Calu3 (cell line): ENCODE measurements around the gene FBXO41. TPM values are rescaled to one million over a fixed set of nuclear protein-coding genes. Genes with fewer than 3 reads are reported as not detected.

Experiments used
- BruUV-seq: library from RNA; stranded (reverse); fragments of 400-500 nt; replicated peaks from 2 replicates; lab custom pipeline; 2021; lab: Mats Ljungman, UMichigan
- CTCF ChIA-PET: fragments of 300-600 bp; sonication (Branson Sonifier 250); formaldehyde crosslinking; loops from one replicate; lab custom pipeline; 2022; ENCODE audit warnings: antibody characterized with exemption; lab: Charles Lee
- DNase-seq: peaks from one replicate; pipeline ENCODE4 v3.0.0; 2022
- H3K27ac Mint-ChIP-seq: one replicate; pipeline ENCODE4 v1.8.0; 2022; ENCODE audit warnings: mixed read lengths; ENCODE audit not compliant: unreplicated experiment
- H3K27me3 Mint-ChIP-seq: one replicate; pipeline ENCODE4 v1.8.0; 2022; ENCODE audit warnings: mixed read lengths; ENCODE audit not compliant: unreplicated experiment
- H3K36me3 Mint-ChIP-seq: one replicate; pipeline ENCODE4 v1.8.0; 2022; ENCODE audit warnings: mild to moderate bottlenecking, moderate library complexity, mixed read lengths; ENCODE audit not compliant: insufficient read depth, unreplicated experiment
- H3K4me1 Mint-ChIP-seq: one replicate; pipeline ENCODE4 v1.8.0; 2022; ENCODE audit warnings: mild to moderate bottlenecking, low read depth, mixed read lengths; ENCODE audit not compliant: unreplicated experiment
- H3K4me3 Mint-ChIP-seq: one replicate; pipeline ENCODE4 v1.8.0; 2022; ENCODE audit warnings: mild to moderate bottlenecking, low read depth, moderate library complexity, mixed read lengths; ENCODE audit not compliant: unreplicated experiment
- H3K9me3 Mint-ChIP-seq: one replicate; pipeline ENCODE4 v1.8.0; 2022; ENCODE audit warnings: low read depth, mixed read lengths; ENCODE audit not compliant: unreplicated experiment
- intact Hi-C: fragments of 100-400 bp; cut with micrococcal nuclease; formaldehyde crosslinking; loops from one replicate; pipeline ENCODE4 v1.10.0; 2022; ENCODE audit not compliant: unreplicated experiment
- total RNA-seq: library from RNA; stranded (reverse); gene quantifications from 2 replicates; pipeline ENCODE4 v1.2.3, GENCODE V29; 2022
- TF ChIP-seq, protein P1 (sequence below): fragments of 200-600 bp; IDR thresholded peaks from one replicate; pipeline ENCODE4 v1.8.0; 2022; ENCODE audit warnings: antibody characterized with exemption; ENCODE audit not compliant: unreplicated experiment

Gene FBXO41
- total RNA-seq, 1 experiment from 2014 or later: 15.0 TPM

DNA sequence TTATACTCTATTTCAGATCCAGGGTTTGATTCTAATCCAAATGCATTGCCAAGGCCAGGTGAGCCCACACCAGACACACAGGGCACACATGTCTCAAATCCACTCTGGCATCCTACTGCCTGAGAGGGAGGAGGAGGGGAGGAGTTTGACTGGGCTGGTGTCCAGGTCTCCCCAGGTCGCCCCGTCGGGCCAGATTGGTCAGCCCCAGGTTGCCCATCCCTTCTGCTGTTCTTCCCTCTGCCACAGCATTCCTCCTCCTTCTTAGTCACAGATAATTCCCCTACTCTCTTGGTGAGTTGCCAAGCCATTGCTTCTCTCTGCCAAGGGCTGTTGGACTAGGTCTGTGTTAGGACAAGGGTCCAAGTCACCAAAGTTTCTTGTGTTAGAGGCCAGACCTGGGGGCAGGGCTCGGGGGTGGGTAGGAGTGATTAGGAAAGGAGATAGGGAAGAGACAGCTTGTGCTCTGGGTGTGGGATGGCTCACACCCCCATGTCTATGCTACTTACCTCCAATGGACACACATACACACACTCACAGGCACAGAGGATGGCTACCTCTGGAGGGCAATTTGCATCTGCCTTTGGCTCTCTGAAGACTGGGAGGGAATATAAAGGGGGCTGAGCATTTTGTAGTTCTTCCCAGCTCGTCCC is 11.6 kb upstream of the FBXO41 start:
- no TSS peak for BruUV-seq
- Mint-ChIP-seq H3K36me3 (peaks cover 18% of the 10 kb centered on the region), H3K4me3 (no peak overlapping the region), H3K4me1 (peaks cover 7% of the 10 kb centered on the region), H3K27ac (no peak overlapping the region), H3K9me3 (no peaks in the 10 kb centered on the region), H3K27me3 (peaks cover 78% of the 10 kb centered on the region)
- intact Hi-C loops: no loop called here
- peak; percentile 15 for DNase-seq
- TF ChIP-seq, protein P1, sequence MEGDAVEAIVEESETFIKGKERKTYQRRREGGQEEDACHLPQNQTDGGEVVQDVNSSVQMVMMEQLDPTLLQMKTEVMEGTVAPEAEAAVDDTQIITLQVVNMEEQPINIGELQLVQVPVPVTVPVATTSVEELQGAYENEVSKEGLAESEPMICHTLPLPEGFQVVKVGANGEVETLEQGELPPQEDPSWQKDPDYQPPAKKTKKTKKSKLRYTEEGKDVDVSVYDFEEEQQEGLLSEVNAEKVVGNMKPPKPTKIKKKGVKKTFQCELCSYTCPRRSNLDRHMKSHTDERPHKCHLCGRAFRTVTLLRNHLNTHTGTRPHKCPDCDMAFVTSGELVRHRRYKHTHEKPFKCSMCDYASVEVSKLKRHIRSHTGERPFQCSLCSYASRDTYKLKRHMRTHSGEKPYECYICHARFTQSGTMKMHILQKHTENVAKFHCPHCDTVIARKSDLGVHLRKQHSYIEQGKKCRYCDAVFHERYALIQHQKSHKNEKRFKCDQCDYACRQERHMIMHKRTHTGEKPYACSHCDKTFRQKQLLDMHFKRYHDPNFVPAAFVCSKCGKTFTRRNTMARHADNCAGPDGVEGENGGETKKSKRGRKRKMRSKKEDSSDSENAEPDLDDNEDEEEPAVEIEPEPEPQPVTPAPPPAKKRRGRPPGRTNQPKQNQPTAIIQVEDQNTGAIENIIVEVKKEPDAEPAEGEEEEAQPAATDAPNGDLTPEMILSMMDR: no peak
- CTCF ChIA-PET: no interaction called here

DNA sequence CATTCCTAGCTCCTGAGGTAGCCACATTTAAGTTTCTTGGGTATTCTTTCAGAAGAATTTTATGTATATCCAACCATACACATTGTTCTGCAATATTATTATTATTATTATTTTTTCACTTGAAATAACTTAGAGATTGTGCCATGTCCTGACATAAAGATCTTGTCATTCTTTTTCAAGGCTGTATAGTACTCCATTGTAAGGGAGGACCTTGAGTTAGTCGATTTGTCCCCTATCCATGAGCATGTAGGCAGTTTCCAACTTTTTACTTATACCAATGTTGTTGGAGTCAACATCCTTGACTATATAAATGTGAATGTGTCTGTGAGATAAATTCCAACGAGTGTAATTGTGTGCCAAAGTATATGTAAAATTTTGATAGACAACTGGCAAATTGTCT is 10.0 kb upstream of the FBXO41 start:
- H3K27me3 Mint-ChIP-seq: peaks cover 78% of the 10 kb centered on the region
- peak overlapping the region; percentile 74 for H3K4me3 Mint-ChIP-seq
- no TSS peak for BruUV-seq
- CTCF ChIA-PET: interaction anchor here (1.5 kb wide), 1 partner anchor 66 kb away, joined by 4 read pairs; no protein-coding TSS in a partner anchor
- peaks cover 18% of the 10 kb centered on the region for H3K36me3 Mint-ChIP-seq
- TF ChIP-seq, protein P1: no peak
- H3K27ac Mint-ChIP-seq: no peak overlapping the region
- DNase-seq: no peak
- intact Hi-C loops: no loop called here
- H3K4me1 Mint-ChIP-seq: peaks cover 8% of the 10 kb centered on the region
- H3K9me3 Mint-ChIP-seq: no peaks in the 10 kb centered on the region

DNA sequence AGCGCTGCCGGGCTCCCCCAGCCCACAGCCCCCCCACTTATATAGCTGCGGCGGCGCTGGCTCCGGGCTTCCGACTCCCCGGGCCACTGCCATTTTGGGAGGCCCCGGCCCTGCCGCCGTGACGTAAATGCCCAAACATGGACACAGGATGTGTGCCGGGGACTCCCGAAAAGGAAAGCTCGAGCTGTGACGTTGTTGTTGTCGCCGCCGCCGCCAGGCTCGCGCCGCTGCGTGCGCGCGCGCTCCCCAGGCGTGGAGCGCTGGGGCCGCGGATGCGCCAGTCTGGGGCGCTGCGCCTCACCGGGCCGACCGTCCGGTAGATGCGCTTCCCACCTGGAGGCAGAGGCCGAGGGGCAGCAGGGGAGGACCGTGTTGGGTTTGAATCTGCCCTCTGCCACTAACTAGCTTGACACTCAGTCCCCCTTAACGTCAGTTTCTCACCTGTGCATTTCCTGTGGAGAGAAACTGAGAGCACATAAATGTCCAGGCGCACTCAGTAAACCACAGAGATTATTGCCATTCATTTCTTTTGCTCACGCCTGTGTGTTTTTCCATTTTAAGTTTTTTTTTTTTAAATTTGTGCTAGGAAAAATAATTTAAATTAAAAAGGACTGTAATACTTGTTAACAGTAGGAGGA is 9.4 kb upstream of the FBXO41 start, which contains the start of gene EGR4:
TSS of gene EGR4 (minus strand) at position 15 of the 638 bp plus-strand sequence. CDS start 231 bp downstream, outside the sequence.
- Mint-ChIP-seq H3K36me3 (peaks cover 18% of the 10 kb centered on the region), H3K27me3 (peaks cover 84% of the 10 kb centered on the region), H3K4me1 (peaks cover 8% of the 10 kb centered on the region), H3K9me3 (no peaks in the 10 kb centered on the region), H3K4me3 (peak within 1 kb of the TSS; percentile 74), H3K27ac (peak within 1 kb of the TSS; percentile 64)
- intact Hi-C loops: no loop called here
- CTCF ChIA-PET: interaction anchor here (0.6 to 1.5 kb wide), 3 partner anchors 9 to 106 kb away, joined by 3 to 4 read pairs (median 4); partner anchors contain the start of gene FBXO41
- peak; percentile 91 for DNase-seq
- TSS peak; percentile 93 for BruUV-seq
- TF ChIP-seq, protein P1: no peak

DNA sequence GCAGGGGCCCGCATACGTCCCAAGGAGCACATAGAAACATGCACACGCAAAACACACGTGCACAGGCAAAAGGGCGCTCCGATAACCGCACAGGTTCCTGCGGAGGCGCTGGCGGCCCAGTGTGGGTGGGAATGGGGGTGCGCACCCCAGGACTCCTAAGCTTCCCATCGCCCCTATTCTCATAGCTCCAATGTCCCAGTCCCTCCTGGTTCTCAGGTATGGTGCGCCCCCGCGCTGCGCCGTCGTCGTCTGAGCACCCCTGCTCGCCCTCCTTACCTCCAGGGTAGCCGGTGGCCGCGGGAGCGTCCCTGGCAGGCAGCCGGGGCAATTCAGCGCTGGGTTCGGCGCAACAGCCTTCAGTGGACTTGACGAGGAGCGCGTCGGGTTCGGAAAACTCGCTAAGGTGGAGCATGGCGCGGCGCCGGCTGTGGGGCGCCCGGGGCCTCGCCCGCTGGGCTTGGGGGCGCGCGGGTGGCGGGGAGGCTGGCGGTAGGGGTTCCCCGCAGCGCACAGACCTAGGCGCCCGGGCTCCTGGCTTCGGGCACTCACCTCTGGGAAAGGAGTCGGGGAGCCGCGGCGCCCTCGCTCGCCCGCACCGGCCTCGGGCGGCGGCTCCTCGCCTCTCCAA is 8.7 kb upstream of the FBXO41 start:
- intact Hi-C loops: no loop called here
- Mint-ChIP-seq H3K27me3 (peaks cover 89% of the 10 kb centered on the region), H3K27ac (peak overlapping the region; percentile 64), H3K9me3 (no peaks in the 10 kb centered on the region), H3K4me1 (peaks cover 8% of the 10 kb centered on the region), H3K4me3 (peak overlapping the region; percentile 74), H3K36me3 (peaks cover 18% of the 10 kb centered on the region)
- TF ChIP-seq, protein P1: no peak
- no TSS peak for BruUV-seq
- CTCF ChIA-PET: interaction anchor here (0.6 to 1.5 kb wide), 2 partner anchors 67 to 107 kb away, joined by 4 read pairs; no protein-coding TSS in a partner anchor
- peak; percentile 4 for DNase-seq
